HG03025 (cell line): Measurements from ENCODE around the gene PAPOLA.
"Not testable (repeated sequence)": the region's sequence is repeated elsewhere in the genome, so short reads cannot be mapped to it uniquely, and the experiment has no call there.

ENCODE experiments used
- ATAC-seq: cut with Tn5 transposase; IDR thresholded peaks from one replicate; pipeline ENCODE4 v1.9.1; 2021; ENCODE audit warnings: mild to moderate bottlenecking, moderate library complexity; ENCODE audit not compliant: unreplicated experiment, low FRiP score

PAPOLA gene

GRCh38 chr14:96501740-96502620 is at the start of gene PAPOLA:
Gene PAPOLA (plus strand): TSS chr14:96502382. CDS start chr14:96502593, 211 bp downstream.
- peak; percentile 88 for ATAC-seq

- no peak for ATAC-seq
These were observed 49.5 kb upstream of the PAPOLA start for GRCh38 chr14:96452684-96453083.

- ATAC-seq = no peak
These were observed 46.6 kb upstream of the PAPOLA start for GRCh38 chr14:96455588-96455987.

GRCh38 chr14:96459851-96460250 is 42.3 kb upstream of the PAPOLA start:
- ATAC-seq = no peak

GRCh38 chr14:96461950-96462798 is 40.0 kb upstream of the PAPOLA start:
- no peak for ATAC-seq

- no peak for ATAC-seq
These were observed 38.0 kb upstream of the PAPOLA start for GRCh38 chr14:96464136-96464535.

GRCh38 chr14:96466918-96467317 is 35.3 kb upstream of the PAPOLA start:
- ATAC-seq = no peak

- ATAC-seq = no peak
These were observed 31.9 kb upstream of the PAPOLA start for GRCh38 chr14:96470331-96470730.

GRCh38 chr14:96470967-96471366 is 31.2 kb upstream of the PAPOLA start:
- not testable (repeated sequence) for ATAC-seq

- no peak for ATAC-seq
These were observed 24.1 kb upstream of the PAPOLA start for GRCh38 chr14:96478119-96478518.

- no peak for ATAC-seq
These were observed 22.6 kb upstream of the PAPOLA start for GRCh38 chr14:96479435-96480146.

GRCh38 chr14:96481731-96482314 is 20.4 kb upstream of the PAPOLA start:
- no peak for ATAC-seq

- ATAC-seq = no peak
These were observed 19.2 kb upstream of the PAPOLA start for GRCh38 chr14:96482986-96483385.

- no peak for ATAC-seq
These were observed 17.8 kb upstream of the PAPOLA start for GRCh38 chr14:96484399-96484798.

GRCh38 chr14:96486705-96487104 is 15.5 kb upstream of the PAPOLA start:
- ATAC-seq = peak; percentile 53

GRCh38 chr14:96489327-96489726 is 12.9 kb upstream of the PAPOLA start:
- ATAC-seq = no peak

- ATAC-seq = no peak
These were observed 9.0 kb upstream of the PAPOLA start for GRCh38 chr14:96493178-96493577.

- no peak for ATAC-seq
These were observed 7.9 kb upstream of the PAPOLA start for GRCh38 chr14:96494331-96494730.

GRCh38 chr14:96497087-96497486 is 5.1 kb upstream of the PAPOLA start:
- peak; percentile 36 for ATAC-seq

- ATAC-seq = no peak
These were observed 4.6 kb upstream of the PAPOLA start for GRCh38 chr14:96497586-96497985.
